ENCODE results near the gene CBLC.

- TF ChIP-seq ELF4 (CRISPR knock-in tag; IDR thresholded peaks at IDR 0.05; ENCODE audit: low read depth), result no peak
- no peak for TF ChIP-seq JUN (CRISPR knock-in tag; IDR thresholded peaks at IDR 0.05)
- TF ChIP-seq SOX15 (CRISPR knock-in tag; IDR thresholded peaks at IDR 0.05), result no peak
- no peak for TF ChIP-seq CTCF (IDR thresholded peaks at IDR 0.05)
Observed at GRCh38 chr19:44806291-44806690, 28.6 kb downstream of the CBLC start.
